Activated naive CD4-positive, alpha-beta T cell treated with anti-CD3 and anti-CD28 coated beads, Interleukin-2, amount 50 U/mL, for 24 hours (primary cell): ENCODE measurements around the gene LETMD1.
A peak's percentile ranks its signal among the peaks of the same experiment; 100 is the strongest.

ENCODE experiments used
- H3K27ac Mint-ChIP-seq: one replicate; pipeline ENCODE4 v1.8.0; 2021; ENCODE audit warnings: mild to moderate bottlenecking, mixed read lengths
- H3K27me3 Mint-ChIP-seq: one replicate; pipeline ENCODE4 v1.8.0; 2021; ENCODE audit warnings: mixed read lengths
- H3K36me3 Mint-ChIP-seq: one replicate; pipeline ENCODE4 v1.8.0; 2021; ENCODE audit warnings: mixed read lengths
- H3K4me1 Mint-ChIP-seq: one replicate; pipeline ENCODE4 v1.8.0; 2021; ENCODE audit warnings: mixed read lengths
- H3K4me3 Mint-ChIP-seq: one replicate; pipeline ENCODE4 v1.8.0; 2021; ENCODE audit warnings: mild to moderate bottlenecking, mixed read lengths
- H3K9me3 Mint-ChIP-seq: one replicate; pipeline ENCODE4 v1.8.0; 2021; ENCODE audit warnings: mixed read lengths

LETMD1 gene

GRCh38 chr12:51081421-51081820, 33.3 kb downstream of the LETMD1 start:
- H3K9me3 Mint-ChIP-seq: no peaks in the 10 kb centered on the region
- peaks cover 2% of the 10 kb centered on the region for H3K36me3 Mint-ChIP-seq
- H3K27ac Mint-ChIP-seq: no peak overlapping the region
- H3K27me3 Mint-ChIP-seq: no peaks in the 10 kb centered on the region
- H3K4me1 Mint-ChIP-seq: peaks cover 60% of the 10 kb centered on the region
- H3K4me3 Mint-ChIP-seq: peak overlapping the region; percentile 97

GRCh38 chr12:51082561-51083125, 34.5 kb downstream of the LETMD1 start:
- Mint-ChIP-seq H3K9me3 (no peaks in the 10 kb centered on the region), H3K27me3 (no peaks in the 10 kb centered on the region), H3K4me3 (peak overlapping the region; percentile 97), H3K27ac (peak overlapping the region; percentile 95), H3K36me3 (peaks cover 2% of the 10 kb centered on the region), H3K4me1 (peaks cover 55% of the 10 kb centered on the region)

- Mint-ChIP-seq H3K4me1 (peaks cover 53% of the 10 kb centered on the region), H3K27me3 (no peaks in the 10 kb centered on the region), H3K27ac (peak within 1 kb of the TSS; percentile 95), H3K9me3 (no peaks in the 10 kb centered on the region), H3K4me3 (peak within 1 kb of the TSS; percentile 97), H3K36me3 (peaks cover 2% of the 10 kb centered on the region)
Observed at GRCh38 chr12:51083126-51083833, 35.2 kb downstream of the LETMD1 start, which contains the start of gene CSRNP2. Gene CSRNP2, minus strand, starts transcription at chr12:51083596. Its CDS starts 7,035 bp downstream, at chr12:51076561.

- H3K36me3 Mint-ChIP-seq: peaks cover 2% of the 10 kb centered on the region
- H3K4me3 Mint-ChIP-seq: no peak overlapping the region
- no peaks in the 10 kb centered on the region for H3K9me3 Mint-ChIP-seq
- peak overlapping the region; percentile 52 for H3K27ac Mint-ChIP-seq
- peaks cover 38% of the 10 kb centered on the region for H3K4me1 Mint-ChIP-seq
- H3K27me3 Mint-ChIP-seq: no peaks in the 10 kb centered on the region
Observed at GRCh38 chr12:51085757-51086156, 37.6 kb downstream of the LETMD1 start.

DNA sequence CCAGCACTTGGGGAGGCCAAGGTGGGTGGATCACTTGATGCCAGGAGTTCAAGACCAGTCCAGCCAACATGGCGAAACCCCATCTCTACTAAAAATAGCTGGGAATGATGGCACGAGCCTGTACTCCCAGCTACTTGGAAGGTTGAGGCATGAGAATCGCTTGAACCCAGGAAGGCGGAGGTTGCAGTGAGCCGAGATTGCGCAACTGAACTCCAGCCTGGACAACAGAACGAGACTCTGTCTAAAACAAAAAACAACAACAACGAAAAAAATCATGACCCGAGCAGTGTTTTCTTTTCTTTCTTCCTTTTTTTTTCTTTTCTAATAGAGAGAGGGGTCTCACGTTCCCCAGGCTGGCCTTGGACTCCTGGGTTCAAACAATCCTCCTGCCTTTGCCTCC, 38.8 kb downstream of the LETMD1 start:
- Mint-ChIP-seq H3K9me3 (no peaks in the 10 kb centered on the region), H3K4me3 (no peak overlapping the region), H3K27ac (peak overlapping the region; percentile 72), H3K27me3 (no peaks in the 10 kb centered on the region), H3K36me3 (peaks cover 2% of the 10 kb centered on the region), H3K4me1 (peaks cover 29% of the 10 kb centered on the region)

- H3K27me3 Mint-ChIP-seq: no peaks in the 10 kb centered on the region
- H3K4me1 Mint-ChIP-seq: peaks cover 20% of the 10 kb centered on the region
- no peaks in the 10 kb centered on the region for H3K36me3 Mint-ChIP-seq
- H3K9me3 Mint-ChIP-seq: no peaks in the 10 kb centered on the region
- no peak overlapping the region for H3K4me3 Mint-ChIP-seq
- peak overlapping the region; percentile 6 for H3K27ac Mint-ChIP-seq
Observed at GRCh38 chr12:51087818-51088217, 39.7 kb downstream of the LETMD1 start.

DNA sequence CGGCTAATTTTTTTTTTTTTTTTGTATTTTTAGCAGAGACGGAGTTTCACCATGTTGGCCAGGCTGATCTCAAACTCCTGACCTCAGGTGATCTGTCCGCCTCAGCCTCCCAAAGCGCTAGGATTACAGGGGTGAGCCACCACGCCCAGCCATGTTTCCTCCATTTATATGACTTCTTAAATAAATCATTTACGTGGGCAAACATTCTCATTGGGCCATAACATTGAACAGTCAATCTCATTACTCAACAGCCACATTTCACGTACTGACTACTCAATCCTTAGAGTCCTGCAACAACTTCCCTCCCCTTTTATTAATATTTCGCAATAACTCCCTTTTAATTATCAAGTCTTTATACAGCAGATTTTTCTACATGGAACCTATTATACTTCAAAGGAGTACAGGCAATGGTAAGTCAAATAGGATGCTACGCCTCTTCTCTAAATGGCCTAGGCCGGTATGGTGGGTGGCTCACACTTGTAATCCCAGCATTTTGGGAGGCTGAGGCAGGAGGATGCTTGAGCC, 42.6 kb downstream of the LETMD1 start:
- H3K27ac Mint-ChIP-seq: no peak overlapping the region
- H3K4me1 Mint-ChIP-seq: peaks cover 8% of the 10 kb centered on the region
- H3K4me3 Mint-ChIP-seq: no peak overlapping the region
- peaks cover 6% of the 10 kb centered on the region for H3K36me3 Mint-ChIP-seq
- H3K27me3 Mint-ChIP-seq: no peaks in the 10 kb centered on the region
- H3K9me3 Mint-ChIP-seq: no peaks in the 10 kb centered on the region

DNA sequence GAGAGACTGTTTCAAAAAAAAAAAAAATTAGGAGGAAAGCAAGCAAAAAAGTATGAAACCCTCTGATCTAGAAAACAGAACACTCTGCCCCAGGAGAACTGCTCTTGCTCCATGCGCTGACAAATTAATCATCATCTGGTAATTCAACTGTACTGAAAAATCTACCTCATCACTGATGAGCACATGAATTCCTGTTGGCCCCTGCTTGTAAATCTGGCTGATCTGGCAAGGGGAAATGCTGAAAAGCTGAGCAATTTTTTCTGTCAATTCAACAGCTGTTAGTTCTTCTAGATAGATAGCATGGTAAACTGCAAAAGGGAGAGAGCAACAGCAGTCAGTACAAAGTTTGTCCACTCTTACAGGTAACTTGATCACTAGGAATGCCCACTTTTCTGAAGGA, 50.5 kb downstream of the LETMD1 start:
- H3K27ac Mint-ChIP-seq: no peak overlapping the region
- no peak overlapping the region for H3K4me3 Mint-ChIP-seq
- H3K4me1 Mint-ChIP-seq: no peaks in the 10 kb centered on the region
- H3K9me3 Mint-ChIP-seq: no peaks in the 10 kb centered on the region
- peaks cover 12% of the 10 kb centered on the region for H3K36me3 Mint-ChIP-seq
- no peaks in the 10 kb centered on the region for H3K27me3 Mint-ChIP-seq

DNA sequence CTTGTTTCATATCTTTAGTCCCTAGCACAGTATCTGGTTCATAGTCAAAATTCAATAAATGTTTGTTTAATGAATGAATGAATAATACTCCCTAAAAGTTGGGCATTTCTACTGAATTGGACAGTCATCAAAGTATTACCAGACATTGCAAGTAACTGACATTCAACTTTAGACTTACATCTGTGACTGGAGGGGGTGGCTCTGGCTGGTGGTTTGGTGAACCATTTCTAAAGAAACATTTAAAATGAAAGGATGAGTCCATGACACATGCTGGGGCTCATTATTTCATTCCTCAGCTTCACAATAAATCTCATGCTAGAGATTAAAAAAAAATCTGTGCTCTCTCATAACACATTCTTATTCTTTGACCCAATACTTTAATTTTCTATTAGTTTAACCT, 55.9 kb downstream of the LETMD1 start:
- no peaks in the 10 kb centered on the region for H3K27me3 Mint-ChIP-seq
- H3K4me3 Mint-ChIP-seq: no peak overlapping the region
- no peaks in the 10 kb centered on the region for H3K4me1 Mint-ChIP-seq
- H3K9me3 Mint-ChIP-seq: no peaks in the 10 kb centered on the region
- H3K36me3 Mint-ChIP-seq: peaks cover 13% of the 10 kb centered on the region
- peak overlapping the region; percentile 12 for H3K27ac Mint-ChIP-seq

- Mint-ChIP-seq H3K36me3 (peaks cover 15% of the 10 kb centered on the region), H3K4me3 (no peak overlapping the region)
Observed at GRCh38 chr12:51108136-51108535, 60.0 kb downstream of the LETMD1 start.

More at GRCh38 chr12:51108136-51108535, 60.0 kb downstream of the LETMD1 start:
- H3K9me3 Mint-ChIP-seq: no peaks in the 10 kb centered on the region
- no peaks in the 10 kb centered on the region for H3K4me1 Mint-ChIP-seq
- H3K27ac Mint-ChIP-seq: no peak overlapping the region
- no peaks in the 10 kb centered on the region for H3K27me3 Mint-ChIP-seq
